Measurements from ENCODE around the gene SF3B4. TPM values are rescaled to one million over a fixed set of nuclear protein-coding genes. Genes with fewer than 3 reads are reported as not detected.

Gene SF3B4
- total and polyA plus RNA-seq, 2 of the 13 experiments (the other 11 are each of a cell fraction or from before 2014, with no cell fraction given): 13.8 to 14.8 TPM

DNA sequence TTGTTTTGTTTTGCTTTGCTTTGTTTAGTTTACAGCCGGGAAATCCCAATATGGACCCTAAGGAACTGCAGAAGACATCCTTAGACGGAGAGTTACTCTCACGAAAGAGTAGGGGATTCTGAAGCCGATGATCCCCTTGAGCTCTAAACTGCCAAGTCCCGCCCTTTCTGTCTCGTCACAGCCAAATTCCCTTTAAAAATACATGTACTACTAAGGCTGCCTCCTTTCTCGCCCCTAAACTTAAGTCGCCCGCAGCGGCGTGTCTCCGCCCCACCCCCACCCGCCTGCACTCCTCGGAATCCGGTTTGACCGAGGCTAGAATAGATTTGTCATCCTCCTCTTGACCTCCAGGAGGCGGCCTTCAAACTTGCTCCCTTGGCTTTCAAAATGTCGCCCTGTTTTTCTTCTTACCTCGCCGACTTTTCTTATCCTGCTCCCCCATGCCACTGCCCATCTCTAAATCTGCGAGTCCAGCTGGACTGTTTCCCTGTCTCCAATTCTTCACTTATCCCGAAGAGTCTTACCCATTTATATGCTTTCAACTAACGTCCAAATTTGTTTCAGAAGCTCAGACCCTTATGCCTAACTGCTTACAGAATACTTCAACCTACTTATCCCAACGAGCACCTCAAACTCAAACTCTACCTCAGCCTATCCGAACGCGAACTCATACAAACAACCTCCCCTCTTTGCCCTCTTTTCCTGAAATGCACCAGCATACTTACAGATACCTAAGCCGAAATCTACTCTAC is 39.2 kb downstream of the SF3B4 start (continued):
- TF ChIP-seq TAF1 (CRISPR knock-in tag; IDR thresholded peaks at IDR 0.05) (no peak), ERF (CRISPR knock-in tag; IDR thresholded peaks at IDR 0.05) (0 out of 2 replicates have a peak, but pooled peaks have one; percentile 6), MEIS1 (CRISPR knock-in tag; IDR thresholded peaks at IDR 0.05; ENCODE audit: borderline replicate concordance) (no peak), NFIC (IDR thresholded peaks at IDR 0.05; ENCODE audit: low read length) (0 out of 2 replicates have a peak, but pooled peaks have one; percentile 46), GATAD2A (CRISPR knock-in tag; IDR thresholded peaks at IDR 0.05) (0 out of 2 replicates have a peak, but pooled peaks have one; percentile 20), FOXP1 (IDR thresholded peaks at IDR 0.05) (no peak), FOXP1 (CRISPR knock-in tag; IDR thresholded peaks at IDR 0.05) (no peak), ZNF350 (CRISPR knock-in tag; IDR thresholded peaks at IDR 0.05; ENCODE audit: borderline replicate concordance, low read depth) (peak; percentile 34; the same call in 1 of the 2 replicates), GZF1 (CRISPR knock-in tag; IDR thresholded peaks at IDR 0.05) (0 out of 2 replicates have a peak, but pooled peaks have one; percentile 32), ZSCAN21 (CRISPR knock-in tag; IDR thresholded peaks at IDR 0.05; ENCODE audit: borderline replicate concordance) (no peak), KDM3A (CRISPR knock-in tag; IDR thresholded peaks at IDR 0.05; ENCODE audit: low read depth) (no peak), NFYB (CRISPR knock-in tag; IDR thresholded peaks at IDR 0.05) (no peak; the same call in 1 of the 2 replicates), WIZ (CRISPR knock-in tag; IDR thresholded peaks at IDR 0.05) (no peak; the same call in 1 of the 2 replicates), ZMYM4 (CRISPR knock-in tag; IDR thresholded peaks at IDR 0.05) (peak; percentile 49; the same call in 1 of the 2 replicates), SRSF9 (IDR thresholded peaks at IDR 0.05; ENCODE audit: borderline replicate concordance, insufficient read depth, low read depth, low read length, poor library complexity, severe bottlenecking) (no peak), SRSF1 (optimal IDR thresholded peaks at IDR 0.05; ENCODE audit: low read depth, low read length) (no peak), KLF12 (CRISPR knock-in tag; IDR thresholded peaks at IDR 0.05; ENCODE audit: borderline replicate concordance) (0 out of 2 replicates have a peak, but pooled peaks have one; percentile 45)
- TF ChIP-seq, protein P1, sequence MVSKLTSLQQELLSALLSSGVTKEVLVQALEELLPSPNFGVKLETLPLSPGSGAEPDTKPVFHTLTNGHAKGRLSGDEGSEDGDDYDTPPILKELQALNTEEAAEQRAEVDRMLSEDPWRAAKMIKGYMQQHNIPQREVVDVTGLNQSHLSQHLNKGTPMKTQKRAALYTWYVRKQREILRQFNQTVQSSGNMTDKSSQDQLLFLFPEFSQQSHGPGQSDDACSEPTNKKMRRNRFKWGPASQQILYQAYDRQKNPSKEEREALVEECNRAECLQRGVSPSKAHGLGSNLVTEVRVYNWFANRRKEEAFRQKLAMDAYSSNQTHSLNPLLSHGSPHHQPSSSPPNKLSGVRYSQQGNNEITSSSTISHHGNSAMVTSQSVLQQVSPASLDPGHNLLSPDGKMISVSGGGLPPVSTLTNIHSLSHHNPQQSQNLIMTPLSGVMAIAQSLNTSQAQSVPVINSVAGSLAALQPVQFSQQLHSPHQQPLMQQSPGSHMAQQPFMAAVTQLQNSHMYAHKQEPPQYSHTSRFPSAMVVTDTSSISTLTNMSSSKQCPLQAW (CRISPR knock-in tag; IDR thresholded peaks at IDR 0.05): peak; percentile 66; the same call in 1 of the 2 replicates
- TF ChIP-seq, protein P2, sequence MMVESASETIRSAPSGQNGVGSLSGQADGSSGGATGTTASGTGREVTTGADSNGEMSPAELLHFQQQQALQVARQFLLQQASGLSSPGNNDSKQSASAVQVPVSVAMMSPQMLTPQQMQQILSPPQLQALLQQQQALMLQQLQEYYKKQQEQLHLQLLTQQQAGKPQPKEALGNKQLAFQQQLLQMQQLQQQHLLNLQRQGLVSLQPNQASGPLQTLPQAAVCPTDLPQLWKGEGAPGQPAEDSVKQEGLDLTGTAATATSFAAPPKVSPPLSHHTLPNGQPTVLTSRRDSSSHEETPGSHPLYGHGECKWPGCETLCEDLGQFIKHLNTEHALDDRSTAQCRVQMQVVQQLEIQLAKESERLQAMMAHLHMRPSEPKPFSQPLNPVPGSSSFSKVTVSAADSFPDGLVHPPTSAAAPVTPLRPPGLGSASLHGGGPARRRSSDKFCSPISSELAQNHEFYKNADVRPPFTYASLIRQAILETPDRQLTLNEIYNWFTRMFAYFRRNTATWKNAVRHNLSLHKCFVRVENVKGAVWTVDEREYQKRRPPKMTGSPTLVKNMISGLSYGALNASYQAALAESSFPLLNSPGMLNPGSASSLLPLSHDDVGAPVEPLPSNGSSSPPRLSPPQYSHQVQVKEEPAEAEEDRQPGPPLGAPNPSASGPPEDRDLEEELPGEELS (CRISPR knock-in tag; IDR thresholded peaks at IDR 0.05): peak; percentile 59
- TF ChIP-seq, protein P3, sequence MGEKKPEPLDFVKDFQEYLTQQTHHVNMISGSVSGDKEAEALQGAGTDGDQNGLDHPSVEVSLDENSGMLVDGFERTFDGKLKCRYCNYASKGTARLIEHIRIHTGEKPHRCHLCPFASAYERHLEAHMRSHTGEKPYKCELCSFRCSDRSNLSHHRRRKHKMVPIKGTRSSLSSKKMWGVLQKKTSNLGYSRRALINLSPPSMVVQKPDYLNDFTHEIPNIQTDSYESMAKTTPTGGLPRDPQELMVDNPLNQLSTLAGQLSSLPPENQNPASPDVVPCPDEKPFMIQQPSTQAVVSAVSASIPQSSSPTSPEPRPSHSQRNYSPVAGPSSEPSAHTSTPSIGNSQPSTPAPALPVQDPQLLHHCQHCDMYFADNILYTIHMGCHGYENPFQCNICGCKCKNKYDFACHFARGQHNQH (CRISPR knock-in tag; IDR thresholded peaks at IDR 0.05): peak; percentile 13; the same call in 1 of the 2 replicates
- TF ChIP-seq, protein P4, sequence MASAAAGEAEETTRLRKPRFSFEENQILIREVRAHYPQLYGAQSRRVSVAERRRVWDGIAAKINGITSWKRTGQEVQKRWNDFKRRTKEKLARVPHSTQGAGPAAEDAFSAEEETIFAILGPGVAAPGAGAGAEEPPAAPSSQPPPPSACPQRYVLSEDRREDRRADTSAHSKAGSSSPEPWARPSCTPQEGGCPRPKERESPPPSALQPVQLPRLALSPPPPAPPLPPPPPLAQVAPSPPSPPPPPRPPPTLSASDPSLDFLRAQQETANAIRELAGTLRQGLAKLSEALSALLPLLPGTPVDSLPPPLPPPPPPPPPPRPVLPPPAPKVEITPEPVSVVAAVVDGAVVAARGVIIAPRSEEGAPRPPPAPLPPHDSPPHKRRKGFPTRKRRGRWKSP (CRISPR knock-in tag; IDR thresholded peaks at IDR 0.05): peak; percentile 16; the same call in 1 of the 2 replicates
- TF ChIP-seq, protein P5, sequence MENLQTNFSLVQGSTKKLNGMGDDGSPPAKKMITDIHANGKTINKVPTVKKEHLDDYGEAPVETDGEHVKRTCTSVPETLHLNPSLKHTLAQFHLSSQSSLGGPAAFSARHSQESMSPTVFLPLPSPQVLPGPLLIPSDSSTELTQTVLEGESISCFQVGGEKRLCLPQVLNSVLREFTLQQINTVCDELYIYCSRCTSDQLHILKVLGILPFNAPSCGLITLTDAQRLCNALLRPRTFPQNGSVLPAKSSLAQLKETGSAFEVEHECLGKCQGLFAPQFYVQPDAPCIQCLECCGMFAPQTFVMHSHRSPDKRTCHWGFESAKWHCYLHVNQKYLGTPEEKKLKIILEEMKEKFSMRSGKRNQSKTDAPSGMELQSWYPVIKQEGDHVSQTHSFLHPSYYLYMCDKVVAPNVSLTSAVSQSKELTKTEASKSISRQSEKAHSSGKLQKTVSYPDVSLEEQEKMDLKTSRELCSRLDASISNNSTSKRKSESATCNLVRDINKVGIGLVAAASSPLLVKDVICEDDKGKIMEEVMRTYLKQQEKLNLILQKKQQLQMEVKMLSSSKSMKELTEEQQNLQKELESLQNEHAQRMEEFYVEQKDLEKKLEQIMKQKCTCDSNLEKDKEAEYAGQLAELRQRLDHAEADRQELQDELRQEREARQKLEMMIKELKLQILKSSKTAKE (CRISPR knock-in tag; IDR thresholded peaks at IDR 0.05; ENCODE audit: borderline replicate concordance): no peak

Data from HepG2 (cell line).